SK-MEL-5 (cell line): ENCODE measurements around the gene LGR6. TPM values are rescaled to one million over a fixed set of nuclear protein-coding genes. Genes with fewer than 3 reads are reported as not detected.
"Not testable (repeated sequence)": the region's sequence is repeated elsewhere in the genome, so short reads cannot be mapped to it uniquely, and the experiment has no call there.

Experiments used
- DNase-seq: peaks from one replicate; pipeline ENCODE4 v3.0.0-alpha.2; 2016; ENCODE audit warnings: low read depth, low spot score
- in situ Hi-C: cut with HindIII; loops from 2 replicates; pipeline ENCODE4 v1.10.0; 2016; ENCODE audit warnings: low sequenced_read_pairs, high pct_unique_total_duplicates, low pct_unique_long_range_greater_than_20kb
- total RNA-seq: library from RNA; depleted of rRNA; stranded (reverse); fragments of >200 nt; shearing (Covaris generic); gene quantifications from 2 replicates; pipeline ENCODE4 v1.2.3, GENCODE V29; 2014

LGR6 gene
- total RNA-seq, 1 experiment from 2014 or later, result not detected

- in situ Hi-C loops, DNase-seq: not testable (repeated sequence)
Measured at GRCh38 chr1:202261209-202261958, 67.8 kb downstream of the LGR6 start.

DNA sequence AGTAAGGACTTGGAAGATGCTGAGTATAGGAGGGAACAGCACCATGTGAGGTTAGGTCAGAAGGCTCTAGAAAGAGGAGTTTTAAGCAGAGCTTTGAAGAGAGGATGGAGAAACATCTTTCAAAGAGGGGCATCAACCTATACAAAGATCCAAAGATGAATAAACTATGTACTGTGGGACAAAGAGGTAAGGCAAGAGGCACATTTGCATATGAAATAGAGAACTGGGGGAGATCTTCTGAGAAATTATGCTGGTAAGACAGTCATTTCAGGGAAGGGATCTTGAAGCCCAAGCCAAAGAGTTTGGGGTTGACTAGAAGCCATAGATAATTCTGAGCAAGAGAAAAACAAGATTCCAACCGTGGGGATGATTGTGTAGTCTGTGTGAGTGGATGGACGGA, 70.0 kb downstream of the LGR6 start:
- in situ Hi-C loops, result no loop called here
- no peak for DNase-seq

DNA sequence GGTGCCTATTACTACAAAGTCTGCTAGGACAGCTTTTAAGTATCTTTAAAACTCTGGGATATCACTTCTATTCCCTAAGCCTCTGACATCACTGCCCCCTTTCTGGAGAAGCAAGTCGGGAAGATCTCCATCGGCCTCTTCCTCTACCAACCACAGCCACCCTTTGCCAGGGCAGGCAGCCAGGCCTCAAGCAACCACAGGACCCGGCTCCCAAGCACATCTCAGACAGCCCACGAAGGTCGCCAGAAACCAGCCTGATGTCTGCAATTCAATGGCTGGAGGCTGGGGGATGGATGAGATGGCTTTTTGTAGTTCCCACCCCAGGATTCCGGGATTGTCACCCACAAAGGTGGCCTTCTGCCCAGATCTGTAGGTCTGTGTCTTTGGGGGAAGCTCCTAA, 70.7 kb downstream of the LGR6 start:
- no peak for DNase-seq

GRCh38 chr1:202264726-202265125, 71.1 kb downstream of the LGR6 start:
- DNase-seq, result no peak
- in situ Hi-C loops, result no loop called here

More for the DNA sequence above, 70.7 kb downstream of the LGR6 start:
- in situ Hi-C loops, result no loop called here

GRCh38 chr1:202266061-202266765, 72.6 kb downstream of the LGR6 start:
- DNase-seq, result no peak
- in situ Hi-C loops, result no loop called here

- DNase-seq, result no peak
- in situ Hi-C loops, result no loop called here
Measured at GRCh38 chr1:202268032-202268431, 74.4 kb downstream of the LGR6 start.

GRCh38 chr1:202268817-202269216, 75.2 kb downstream of the LGR6 start:
- DNase-seq, result no peak
- in situ Hi-C loops, result no loop called here

- DNase-seq, result no peak
- in situ Hi-C loops, result no loop called here
Measured at GRCh38 chr1:202270871-202271326, 77.3 kb downstream of the LGR6 start.

- no peak for DNase-seq
- in situ Hi-C loops, result no loop called here
Measured at GRCh38 chr1:202272103-202272845, 78.7 kb downstream of the LGR6 start.

DNA sequence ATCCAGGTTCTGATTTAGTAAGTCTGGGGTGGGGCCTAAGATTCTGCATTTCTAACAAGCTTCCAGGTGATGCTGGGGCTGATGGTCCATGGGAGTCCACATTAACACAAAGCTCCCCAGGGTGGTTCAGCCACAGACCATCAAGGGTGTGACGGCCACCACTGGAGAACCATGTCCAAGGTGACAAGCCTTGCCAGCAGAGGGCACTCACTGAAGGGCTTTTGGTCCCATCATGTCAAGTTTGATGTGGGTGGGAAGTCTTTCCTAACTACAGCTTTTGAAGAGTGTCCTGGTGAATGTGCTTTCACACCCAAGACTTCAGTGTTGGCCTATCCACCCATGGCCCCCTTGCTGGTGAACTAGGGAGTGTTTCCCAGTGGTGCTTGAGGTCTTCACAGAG, 81.0 kb downstream of the LGR6 start:
- in situ Hi-C loops, result no loop called here
- peak; percentile 68 for DNase-seq

DNA sequence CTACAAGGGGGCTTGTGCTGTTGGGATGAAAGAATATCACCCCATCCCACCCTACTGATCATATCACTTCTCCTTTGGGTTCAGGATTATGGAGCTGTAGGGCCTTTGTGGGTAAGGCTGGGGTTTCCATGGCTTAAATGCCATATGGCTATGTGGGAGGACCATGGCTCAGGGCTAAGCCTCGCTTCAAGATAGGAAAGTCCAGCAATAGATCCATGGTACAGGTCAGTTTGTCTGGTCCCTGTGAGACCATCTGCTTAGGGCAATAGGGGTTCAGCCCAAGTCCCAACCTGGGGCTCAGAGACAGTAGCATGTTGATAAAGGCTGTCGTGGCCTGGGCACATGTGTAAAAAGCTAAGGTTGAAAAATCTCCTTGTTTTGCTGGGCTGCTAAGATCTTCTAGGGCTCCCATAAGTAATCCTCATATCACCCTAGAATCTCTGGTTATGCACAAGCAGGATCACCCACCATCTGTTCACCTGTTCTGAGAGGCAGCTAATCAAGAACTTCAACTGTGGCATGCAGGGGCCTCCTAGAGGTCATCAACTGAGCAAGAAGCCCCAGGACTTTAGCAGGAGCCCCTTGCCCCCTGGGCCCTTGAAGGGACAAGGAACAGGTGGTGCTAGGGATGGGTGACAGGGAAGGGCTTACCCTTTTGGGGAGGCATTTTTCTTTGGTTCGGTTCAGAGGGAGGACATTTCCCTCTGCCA, 81.6 kb downstream of the LGR6 start:
- no peak for DNase-seq
- in situ Hi-C loops, result no loop called here

DNA sequence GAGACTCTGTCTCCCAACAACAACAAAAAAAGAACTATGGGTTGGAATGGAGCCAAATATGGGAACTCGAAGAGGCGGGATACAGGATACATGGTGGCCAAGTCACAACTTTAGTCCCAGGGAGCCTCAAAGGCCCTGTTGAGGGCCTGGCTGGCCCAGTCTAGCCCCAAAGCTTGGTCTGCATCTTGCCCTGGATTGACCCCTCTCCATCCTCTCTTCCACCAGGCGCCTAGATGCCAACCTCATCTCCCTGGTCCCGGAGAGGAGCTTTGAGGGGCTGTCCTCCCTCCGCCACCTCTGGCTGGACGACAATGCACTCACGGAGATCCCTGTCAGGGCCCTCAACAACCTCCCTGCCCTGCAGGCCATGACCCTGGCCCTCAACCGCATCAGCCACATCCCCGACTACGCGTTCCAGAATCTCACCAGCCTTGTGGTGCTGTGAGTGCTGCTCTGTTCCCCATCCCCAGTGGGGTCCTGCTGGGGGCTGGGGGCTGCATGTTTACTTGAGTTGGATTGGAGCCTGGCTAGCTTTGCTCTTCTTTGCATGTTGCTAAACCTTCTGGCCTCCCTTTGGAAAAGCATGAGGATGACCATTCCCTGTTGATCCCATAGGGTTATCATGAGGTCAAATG, 82.6 kb downstream of the LGR6 start:
- in situ Hi-C loops, result no loop called here
- no peak for DNase-seq

DNA sequence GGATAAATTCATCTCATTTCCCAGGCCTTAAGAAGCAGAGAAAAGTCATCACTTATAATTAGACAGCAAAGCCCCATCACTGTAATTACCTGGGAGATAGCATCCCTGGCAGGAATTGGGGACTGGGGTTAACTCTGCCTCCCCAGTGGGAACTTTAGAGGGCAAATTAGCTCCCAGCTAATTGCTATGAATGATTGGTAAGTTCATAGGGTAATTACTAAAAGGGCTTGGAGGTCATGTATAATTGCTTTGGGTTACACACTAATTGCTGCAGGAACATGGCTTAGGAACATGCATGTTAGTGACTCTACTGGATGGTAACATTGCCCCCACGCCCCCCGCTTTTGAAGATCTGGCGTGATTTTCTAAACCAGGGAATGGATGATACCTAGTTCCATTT, 83.3 kb downstream of the LGR6 start:
- in situ Hi-C loops, result no loop called here
- no peak for DNase-seq

DNA sequence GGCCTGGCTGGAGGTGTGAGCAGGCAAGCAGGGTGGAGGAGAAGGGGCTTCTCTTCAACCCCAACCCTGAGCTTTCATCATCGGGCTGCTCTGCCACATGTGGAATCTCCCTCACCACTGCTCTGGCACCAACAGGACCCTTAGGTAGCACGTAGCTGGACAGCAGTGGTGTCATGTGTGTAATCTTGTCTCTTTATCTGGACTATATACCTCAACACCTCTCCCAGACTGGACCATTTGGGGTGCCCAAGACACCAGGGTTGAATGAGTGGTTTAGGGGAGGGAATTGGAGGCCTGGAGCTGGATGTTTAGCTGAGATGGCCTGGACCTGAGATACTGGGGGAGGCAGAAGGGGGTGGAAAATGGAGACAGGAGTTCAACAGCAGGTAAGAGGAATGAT, 85.2 kb downstream of the LGR6 start:
- in situ Hi-C loops, result no loop called here
- no peak for DNase-seq

GRCh38 chr1:202279806-202280205, 86.2 kb downstream of the LGR6 start:
- no peak for DNase-seq
- in situ Hi-C loops, result no loop called here

GRCh38 chr1:202280595-202280994, 87.0 kb downstream of the LGR6 start:
- no peak for DNase-seq
- in situ Hi-C loops, result no loop called here

GRCh38 chr1:202281316-202282024, 87.9 kb downstream of the LGR6 start:
- no peak for DNase-seq
- in situ Hi-C loops, result no loop called here
